GM21723 (cell line): ENCODE measurements around the gene RIMS1.

Source experiments
- ATAC-seq: cut with Tn5 transposase; IDR thresholded peaks from one replicate; pipeline ENCODE4 v1.9.1; 2021; ENCODE audit warnings: mild to moderate bottlenecking, moderate library complexity; ENCODE audit not compliant: unreplicated experiment

RIMS1 gene

DNA sequence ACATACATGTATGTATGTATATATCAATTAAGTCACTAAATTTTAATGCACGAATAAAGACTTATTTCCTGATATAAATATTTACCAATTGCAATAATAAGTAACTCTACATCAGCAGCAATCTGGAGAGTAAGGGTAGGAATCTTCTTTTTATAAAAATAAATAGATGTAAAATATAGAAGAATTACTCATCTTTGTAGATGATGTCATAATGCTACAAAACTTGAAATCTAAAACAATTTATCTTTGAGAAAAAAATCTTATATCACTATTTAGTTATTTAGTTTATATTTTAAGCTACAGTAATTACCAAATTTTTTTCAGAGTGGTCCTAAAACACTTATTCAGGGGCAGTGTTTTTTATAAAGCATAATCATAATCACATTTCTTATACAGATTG lies 351.7 kb downstream of the RIMS1 start:
- no peak for ATAC-seq

DNA sequence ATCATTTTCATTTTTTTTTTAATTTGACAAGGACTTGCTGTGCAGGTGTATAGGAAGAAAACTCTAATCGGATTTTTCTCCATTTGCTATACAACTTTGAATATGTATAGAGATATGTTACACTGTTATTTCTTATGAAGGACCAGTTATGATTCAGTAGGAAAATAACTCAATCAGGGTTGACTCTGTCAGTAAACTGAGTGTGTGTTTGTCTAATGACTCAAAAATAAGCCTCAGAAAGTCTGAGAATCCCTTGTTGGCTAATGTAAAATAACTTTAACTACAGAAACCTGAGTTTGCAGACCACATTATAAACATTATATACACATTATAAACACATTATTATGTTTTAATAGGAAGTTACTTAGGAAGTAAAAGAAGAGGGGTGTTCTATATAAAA lies 352.6 kb downstream of the RIMS1 start:
- no peak for ATAC-seq

DNA sequence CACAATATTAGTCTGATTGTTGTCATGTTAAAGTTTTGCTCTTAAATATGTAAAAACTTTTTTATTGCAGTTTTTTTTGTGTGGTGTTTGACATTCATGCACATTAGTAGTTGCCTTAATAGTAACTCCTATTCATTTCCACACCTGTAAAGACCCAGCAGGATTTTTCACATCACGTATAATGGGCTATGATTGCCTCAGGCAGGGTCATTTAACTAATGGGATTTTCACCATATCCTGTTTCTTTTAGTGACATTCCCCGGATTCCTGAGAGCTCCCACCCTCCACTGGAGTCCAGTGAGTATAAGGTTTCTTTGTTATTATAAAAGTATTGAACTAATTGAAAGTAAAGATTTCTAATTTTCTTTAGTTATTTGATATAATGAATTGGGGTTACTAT lies 359.2 kb downstream of the RIMS1 start:
- ATAC-seq: no peak

DNA sequence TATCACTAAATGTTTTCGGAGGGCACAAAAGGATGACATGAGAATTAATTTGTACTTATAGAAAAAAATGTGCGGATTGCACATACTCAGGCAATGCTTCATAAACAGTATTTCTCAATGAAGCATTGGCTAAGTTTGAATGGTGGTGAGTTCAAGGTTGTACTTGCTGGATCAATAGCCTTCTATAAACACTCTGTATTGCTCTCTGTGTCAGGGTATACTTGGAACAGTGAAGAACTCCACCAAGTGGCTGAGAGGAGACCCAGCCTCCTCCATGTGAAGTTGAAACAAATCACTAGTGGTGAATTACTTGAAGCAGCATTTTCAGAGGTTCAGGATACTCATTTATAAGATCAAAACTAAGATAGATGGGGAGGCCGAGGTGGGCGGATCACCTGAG lies 360.6 kb downstream of the RIMS1 start:
- no peak for ATAC-seq

DNA sequence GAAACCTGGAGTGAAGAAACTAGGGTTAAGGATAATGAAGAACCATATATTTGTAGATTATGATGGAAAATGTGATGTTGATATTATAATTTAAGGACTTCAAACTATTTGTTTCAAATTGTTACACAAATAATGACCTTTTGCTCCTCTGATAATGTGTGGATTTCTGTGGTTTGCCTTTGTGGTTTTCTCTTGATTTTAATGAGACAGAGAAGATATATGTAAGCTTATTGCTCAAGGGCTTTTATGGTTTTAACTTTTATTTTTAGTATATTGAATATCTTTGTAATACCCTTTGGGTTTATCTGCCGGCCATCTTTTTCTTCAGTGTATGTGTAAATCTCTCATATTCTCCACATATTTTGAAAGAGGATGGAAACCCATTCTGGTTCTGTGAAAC lies 362.3 kb downstream of the RIMS1 start:
- no peak for ATAC-seq

DNA sequence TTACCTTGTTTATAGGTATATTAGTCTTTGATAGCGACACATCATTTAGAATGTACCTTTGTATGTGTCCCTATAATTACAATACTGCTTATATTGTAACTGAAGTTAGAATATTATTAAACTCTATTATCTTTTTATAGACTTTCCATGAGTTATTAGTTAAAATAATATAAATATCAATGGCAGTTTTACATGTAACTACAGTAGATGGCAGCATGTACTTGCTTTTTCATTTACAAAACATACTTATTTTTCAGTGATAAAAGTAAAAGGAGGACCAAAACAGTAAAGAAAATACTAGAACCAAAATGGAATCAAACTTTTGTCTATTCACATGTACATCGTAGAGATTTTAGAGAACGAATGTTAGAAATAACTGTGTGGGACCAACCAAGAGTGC lies 364.3 kb downstream of the RIMS1 start:
- ATAC-seq: no peak

DNA sequence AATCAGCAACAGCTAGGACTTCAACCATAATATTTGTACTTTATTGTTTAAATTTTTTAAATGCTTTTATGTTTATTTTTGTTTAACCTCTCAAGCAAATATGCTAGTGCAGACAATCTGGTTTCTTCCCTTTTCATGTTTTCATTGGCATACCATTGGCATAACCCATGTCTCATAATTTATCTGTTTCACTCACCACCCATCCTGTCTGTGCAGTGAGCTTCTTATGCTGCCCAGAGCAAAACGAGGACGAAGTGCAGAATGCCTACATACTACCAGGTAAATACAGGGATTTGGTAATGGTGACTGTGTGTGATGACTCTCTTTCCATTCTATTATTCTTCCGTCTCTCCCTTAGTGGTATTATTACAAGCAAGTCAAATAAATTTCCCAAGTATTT lies 374.1 kb downstream of the RIMS1 start:
- no peak for ATAC-seq

DNA sequence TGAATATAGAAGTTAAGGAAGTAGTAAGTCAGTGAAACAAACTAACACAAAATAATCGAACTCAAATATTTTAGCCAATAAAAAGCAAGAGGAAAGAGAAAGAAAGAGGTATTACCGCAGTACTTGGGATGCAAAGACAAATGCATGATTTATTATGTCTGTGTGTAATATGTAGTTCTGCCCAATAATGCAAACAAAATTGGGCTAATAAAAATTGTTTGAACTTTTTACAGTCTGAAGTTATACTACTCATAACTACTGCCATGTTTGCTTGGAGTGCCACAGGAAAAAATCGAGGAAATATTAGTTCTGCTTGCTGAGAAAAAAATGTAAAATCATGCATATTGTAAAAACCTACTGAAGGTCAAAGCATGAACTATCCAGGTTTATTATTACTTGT lies 375.2 kb downstream of the RIMS1 start:
- ATAC-seq: no peak

DNA sequence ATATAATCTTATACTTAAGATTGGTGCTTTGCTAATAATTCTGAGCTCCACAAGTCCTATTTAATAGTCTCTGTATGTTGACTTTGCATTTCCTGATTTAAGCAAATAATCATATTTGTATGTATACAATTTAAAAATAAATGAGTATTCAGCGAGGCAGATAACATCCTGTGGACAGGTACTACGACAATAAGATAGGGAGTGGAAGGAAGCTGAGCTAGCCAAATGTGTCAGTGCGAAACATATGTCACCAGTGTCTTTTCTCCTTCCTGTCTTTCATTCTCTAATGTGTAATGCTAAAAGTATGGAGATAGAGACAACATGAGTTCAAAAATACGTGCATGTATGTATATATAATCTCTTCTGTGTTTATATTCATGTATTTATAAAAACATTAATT lies 375.9 kb downstream of the RIMS1 start:
- ATAC-seq: no peak

DNA sequence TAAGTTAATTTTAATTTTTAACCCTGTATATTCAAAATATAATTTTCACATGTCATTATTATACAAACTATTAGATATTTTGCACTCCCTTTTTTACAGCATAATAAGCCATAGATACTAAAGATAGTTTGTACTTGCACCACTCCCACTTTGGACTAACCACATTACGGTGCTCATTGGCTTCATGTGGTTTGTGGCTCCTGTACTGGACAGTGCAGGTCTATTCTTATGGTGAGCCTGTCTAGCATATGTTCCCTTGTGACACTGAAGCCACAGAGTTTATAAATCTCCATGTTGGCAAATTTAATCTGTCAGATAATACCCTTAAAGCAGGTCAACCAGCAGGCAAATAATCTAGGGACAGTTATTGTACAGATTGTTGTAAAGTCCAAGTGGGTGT lies 381.1 kb downstream of the RIMS1 start:
- ATAC-seq: no peak

DNA sequence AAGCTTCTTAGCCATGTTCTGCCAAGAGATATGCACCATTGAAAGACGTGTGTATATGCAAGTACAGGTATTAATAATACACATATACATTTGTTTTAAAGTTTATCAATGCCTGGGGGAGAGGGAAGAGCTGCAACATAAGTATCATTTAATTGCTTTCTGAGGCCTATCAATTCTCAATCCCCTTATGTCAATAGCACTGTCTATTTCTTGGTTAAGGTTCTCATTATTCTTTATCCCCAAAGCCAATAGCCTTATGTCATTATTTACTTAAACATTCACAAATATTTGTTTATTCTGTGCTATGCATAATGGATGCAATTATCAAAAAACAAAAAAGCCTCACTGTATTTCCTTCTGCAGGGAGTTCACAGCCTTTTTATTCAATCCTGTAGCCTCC lies 385.2 kb downstream of the RIMS1 start:
- no peak for ATAC-seq

DNA sequence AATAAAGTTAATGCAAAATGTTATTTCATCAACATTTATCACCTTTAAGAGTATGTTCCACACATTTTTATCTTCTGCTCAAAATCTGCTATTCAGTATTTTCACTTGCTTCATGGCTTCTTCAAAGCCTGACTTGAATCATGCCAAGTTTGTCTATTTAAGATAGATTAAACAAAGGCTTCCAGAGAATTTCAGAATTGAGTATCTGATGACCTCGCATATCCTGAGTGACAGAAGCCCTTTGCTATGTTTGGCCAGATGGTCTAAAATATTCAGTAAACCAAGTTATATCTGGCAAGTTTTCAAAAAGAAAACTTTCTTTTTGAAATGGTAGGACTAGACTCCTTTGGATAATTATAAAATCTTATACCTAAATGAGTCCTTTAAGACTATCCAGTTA lies 386.6 kb downstream of the RIMS1 start:
- ATAC-seq: no peak

DNA sequence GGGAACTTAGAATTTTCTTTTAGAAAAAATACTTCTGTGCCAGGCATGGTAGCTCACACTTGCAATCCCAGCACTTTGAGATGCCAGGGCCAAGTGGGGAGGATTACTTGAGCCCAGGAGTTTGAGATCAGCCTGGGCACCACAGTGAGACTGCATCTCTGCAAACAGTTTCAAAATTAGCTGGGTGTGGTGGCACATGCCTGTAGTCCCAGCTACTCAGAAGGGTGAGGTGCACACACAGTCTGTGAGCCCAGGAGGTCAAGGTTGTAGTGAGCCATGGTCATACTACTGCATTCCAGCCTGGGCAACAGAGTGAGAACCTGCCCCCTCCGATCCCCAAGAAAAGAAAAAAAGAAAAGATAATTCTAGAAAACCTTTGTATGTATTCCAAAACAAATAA lies 389.5 kb downstream of the RIMS1 start:
- no peak for ATAC-seq

DNA sequence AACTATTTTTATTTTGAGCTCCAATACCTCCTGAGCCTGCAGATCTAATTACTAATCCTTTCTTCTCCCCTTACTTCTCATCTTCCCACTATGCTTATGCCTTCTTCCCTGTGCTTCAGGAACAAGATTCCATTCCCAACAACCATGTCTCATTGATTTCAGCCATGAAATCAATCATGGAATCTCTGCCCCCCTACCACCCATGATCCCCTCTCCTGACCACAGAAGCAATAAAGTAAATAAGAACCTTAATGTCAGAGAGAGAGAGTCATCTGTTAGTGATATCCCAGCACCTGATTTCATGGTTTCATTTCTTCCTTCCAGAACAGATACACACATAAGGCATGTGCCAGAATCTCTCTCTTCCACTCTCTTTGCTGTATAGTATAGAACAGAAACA lies 395.9 kb downstream of the RIMS1 start:
- no peak for ATAC-seq

DNA sequence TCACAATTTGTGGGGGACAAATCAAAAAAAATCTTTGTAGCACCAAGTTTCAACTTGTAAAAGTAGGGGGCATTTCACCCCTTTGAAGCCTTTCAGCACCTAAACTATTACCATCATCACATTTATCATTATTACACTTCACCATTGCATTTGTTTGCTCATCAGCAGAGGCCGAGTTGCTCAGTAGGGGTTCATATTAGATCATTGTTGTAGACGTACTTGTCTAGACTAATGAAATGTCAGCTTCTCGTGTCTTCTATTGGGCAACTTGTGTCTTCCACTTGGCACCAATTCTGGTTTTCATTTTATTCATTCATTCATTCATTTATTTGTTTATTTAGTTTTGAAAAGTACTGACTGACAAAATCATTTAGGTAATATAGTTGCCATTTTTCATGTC lies 397.2 kb downstream of the RIMS1 start:
- no peak for ATAC-seq

DNA sequence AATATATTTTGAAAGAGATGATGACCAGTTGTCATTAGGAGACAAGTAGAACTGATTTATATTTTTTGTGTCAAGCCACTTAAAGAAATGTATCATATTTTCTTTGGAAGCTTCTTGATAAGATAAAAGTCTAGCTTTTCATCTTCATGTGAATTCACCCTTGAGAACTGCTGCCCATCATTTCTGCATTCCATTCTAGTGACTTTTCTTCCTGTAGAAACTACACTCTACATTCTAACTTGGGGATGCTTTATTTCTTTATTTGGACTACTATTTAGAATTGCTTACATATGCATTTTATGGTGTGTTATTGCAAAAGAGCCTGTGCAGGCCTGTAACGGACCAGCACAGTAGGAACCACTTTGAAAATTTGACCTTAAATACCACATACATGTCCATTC lies 400.6 kb downstream of the RIMS1 start:
- no peak for ATAC-seq

DNA sequence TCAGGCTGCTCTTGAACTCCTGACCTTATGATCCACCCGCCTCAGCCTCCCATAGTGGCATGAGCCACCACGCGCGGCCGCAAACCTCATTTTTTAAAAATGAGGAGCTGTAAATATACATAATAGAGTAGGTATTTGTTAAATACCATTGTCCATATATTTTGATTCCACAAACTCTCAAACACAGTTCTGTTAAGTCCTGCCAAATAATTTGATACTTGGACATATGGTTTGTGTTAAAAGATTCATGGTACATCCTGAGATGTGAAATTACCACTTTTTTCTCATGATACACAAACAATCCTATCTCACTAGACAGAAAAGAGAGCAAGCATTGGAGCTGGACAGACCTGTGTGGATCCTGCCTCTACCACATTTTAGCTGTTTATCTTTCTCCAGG lies 401.5 kb downstream of the RIMS1 start:
- no peak for ATAC-seq

DNA sequence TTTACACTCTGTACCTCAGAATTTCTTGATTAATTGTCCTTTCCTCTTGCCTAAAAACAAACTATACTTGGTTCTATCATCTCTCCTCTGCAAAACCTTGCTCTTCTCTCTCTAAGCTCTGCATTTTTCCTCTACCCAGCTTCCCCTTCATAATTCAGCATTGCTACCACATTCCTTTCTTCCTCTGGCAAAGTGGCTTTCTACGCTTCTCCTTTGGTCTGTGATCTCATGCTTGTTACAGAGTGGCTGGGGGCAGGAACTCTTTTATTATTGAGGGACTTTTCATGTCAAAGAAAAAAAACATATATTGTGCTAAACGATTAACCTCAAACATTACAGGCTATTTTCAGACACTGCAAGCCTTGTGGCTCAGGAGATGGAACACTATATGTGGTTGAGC lies 402.2 kb downstream of the RIMS1 start:
- ATAC-seq: no peak

DNA sequence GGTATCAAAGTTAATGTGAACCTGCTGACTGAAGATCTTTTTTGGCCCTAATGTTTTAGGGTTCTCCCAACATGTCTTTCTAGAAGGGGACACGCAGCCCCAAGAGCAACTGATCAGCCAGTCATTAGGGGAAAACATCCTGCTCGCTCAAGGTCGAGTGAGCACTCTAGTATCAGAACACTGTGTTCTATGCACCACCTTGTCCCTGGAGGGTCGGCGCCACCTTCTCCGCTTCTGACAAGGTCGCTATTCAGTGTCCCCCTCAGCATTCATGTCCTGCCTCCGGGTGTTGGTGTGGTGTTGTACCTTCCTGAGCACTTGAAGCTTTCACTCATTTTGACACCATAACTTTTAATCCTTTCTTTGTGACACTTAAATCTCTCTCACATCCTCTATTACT lies 404.3 kb downstream of the RIMS1 start:
- ATAC-seq: no peak

DNA sequence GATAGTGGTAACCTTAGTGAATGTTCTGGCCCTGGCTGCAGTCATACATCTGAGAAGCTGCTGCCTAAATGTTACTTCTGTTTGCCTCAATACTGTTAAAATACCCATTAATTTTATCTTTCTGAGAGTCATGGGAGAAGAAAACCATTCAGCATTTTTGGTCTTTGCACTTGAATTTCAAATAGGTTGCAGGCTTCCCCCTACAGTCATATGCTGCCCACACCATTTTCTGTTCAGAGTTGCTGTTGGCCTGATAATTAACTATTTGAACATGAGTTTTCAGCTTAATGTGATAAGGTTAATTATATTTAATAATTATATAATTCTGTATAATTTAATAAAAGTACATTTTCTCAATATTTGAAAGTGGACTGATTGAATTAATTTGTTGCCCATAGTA lies 410.0 kb downstream of the RIMS1 start:
- no peak for ATAC-seq

DNA sequence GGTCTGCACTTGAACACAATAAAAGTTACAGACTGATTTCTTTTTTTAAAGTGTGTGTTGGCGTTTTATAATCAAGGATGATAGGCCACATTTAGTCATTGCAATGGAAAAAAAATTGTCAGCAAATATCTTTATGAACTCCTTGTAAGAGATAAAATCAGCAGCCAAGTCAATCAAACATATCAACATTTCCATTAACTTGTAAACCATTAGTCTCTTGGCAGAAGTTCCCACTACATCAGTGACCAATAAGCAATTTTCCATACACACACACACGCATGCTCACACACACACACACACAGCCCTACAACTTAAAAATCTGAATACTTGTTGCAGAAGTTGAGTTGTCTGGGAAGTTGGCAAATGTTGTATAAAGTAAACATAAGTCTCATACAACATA lies 419.6 kb downstream of the RIMS1 start:
- ATAC-seq: no peak

DNA sequence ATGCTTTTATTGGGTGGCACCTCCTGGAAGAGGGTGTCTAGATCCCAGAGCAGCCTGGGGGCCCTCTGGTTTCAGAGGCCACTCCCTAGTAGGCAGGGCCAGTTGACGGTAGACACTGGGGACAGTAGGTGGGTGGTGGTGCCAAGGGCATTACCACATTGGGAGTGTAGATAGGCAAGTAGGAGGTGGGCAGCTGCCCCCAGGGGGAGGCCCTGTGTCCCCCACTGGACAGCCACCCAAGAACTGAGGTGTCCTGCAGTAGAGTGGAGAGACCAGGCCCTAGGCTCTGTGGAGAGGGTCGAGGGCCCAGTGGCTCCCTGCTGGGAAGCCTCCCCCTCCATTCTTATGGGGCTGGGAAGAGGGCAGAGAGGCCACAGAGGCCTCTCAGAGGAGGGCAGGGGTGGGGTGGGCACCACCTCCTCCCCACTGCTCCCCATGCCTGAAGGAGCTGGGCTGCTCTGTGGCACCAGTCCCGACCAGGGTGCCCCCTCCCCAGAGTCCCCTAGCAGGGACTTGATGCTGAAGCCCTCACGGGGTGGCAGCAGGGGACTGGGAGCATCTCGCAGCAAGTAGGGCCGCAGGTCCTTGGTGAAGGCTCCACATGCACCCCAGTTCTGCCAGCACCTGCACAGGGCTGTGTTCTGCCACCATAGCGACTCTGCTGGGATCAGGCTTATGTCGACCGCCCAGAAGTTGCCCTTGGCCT lies 430.5 kb downstream of the RIMS1 start:
- ATAC-seq: no peak

DNA sequence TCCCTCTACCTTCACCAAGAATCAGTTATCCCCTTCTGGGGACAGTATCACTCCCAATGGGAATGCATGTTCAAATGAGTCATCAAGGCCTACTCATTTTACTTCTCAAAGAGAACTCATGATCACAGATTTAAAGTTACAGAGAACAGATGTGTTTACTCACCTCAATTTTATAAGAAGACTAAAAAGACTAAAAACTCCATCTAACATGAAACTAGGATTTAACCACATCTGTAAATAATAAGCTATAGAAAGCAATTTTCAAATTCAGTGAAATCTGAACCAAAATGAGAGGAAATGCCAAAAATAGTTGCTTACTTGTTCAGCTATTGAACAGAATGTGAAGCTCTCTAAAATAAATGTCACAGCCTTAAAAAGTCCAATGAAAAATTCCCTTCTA lies 435.4 kb downstream of the RIMS1 start:
- ATAC-seq: no peak

DNA sequence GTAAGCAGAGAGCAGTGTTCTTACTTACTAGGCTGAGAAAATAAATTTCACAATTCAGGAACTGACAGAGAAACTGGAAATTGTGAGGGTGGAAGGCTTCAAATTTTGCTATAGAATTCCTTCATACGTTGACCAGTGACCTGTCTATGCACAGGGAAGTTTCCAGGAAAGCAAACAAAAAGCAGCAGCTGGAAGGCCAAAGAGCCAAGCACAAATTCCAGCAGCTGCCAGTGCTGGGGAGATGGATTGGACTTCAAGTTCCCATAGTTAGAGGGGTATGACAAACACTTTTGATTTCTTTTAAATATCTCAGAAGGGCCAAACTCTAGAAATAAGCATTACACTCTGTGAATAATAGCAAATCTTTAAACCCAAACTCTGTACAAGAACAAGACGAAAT lies 436.4 kb downstream of the RIMS1 start:
- no peak for ATAC-seq
